ENCODE data around the gene PPP2R3B.

GRCh38 chrX:373641-374471 is 12.9 kb downstream of the PPP2R3B start:
- TF ChIP-seq, protein P1, sequence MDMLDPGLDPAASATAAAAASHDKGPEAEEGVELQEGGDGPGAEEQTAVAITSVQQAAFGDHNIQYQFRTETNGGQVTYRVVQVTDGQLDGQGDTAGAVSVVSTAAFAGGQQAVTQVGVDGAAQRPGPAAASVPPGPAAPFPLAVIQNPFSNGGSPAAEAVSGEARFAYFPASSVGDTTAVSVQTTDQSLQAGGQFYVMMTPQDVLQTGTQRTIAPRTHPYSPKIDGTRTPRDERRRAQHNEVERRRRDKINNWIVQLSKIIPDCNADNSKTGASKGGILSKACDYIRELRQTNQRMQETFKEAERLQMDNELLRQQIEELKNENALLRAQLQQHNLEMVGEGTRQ (IDR thresholded peaks at IDR 0.05; ENCODE audit: low read depth, low read length): peak; percentile 60
- TF ChIP-seq, protein P2, sequence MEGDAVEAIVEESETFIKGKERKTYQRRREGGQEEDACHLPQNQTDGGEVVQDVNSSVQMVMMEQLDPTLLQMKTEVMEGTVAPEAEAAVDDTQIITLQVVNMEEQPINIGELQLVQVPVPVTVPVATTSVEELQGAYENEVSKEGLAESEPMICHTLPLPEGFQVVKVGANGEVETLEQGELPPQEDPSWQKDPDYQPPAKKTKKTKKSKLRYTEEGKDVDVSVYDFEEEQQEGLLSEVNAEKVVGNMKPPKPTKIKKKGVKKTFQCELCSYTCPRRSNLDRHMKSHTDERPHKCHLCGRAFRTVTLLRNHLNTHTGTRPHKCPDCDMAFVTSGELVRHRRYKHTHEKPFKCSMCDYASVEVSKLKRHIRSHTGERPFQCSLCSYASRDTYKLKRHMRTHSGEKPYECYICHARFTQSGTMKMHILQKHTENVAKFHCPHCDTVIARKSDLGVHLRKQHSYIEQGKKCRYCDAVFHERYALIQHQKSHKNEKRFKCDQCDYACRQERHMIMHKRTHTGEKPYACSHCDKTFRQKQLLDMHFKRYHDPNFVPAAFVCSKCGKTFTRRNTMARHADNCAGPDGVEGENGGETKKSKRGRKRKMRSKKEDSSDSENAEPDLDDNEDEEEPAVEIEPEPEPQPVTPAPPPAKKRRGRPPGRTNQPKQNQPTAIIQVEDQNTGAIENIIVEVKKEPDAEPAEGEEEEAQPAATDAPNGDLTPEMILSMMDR (conservative IDR thresholded peaks at IDR 0.05; ENCODE audit: low read depth, low read length): no peak
- TF ChIP-seq CEBPB (IDR thresholded peaks at IDR 0.05; ENCODE audit: low read depth, low read length) (no peak), FOS (IDR thresholded peaks at IDR 0.05; ENCODE audit: low read depth, low read length) (no peak), POLR2A (IDR thresholded peaks at IDR 0.05; ENCODE audit: low read depth, low read length) (no peak), MAFK (IDR thresholded peaks at IDR 0.05; ENCODE audit: low read depth, low read length) (no peak)
